Chondrocyte (in vitro differentiated cells): ENCODE data around the gene MCM9. TPM values are rescaled to one million over a fixed set of nuclear protein-coding genes. Genes with fewer than 3 reads are reported as not detected.

Source experiments
- DNase-seq: peaks from one replicate; pipeline ENCODE4 v3.0.0; 2021; ENCODE audit warnings: mixed read lengths, low spot score
- H3K27ac Mint-ChIP-seq: one replicate; pipeline ENCODE4 v1.8.0; 2021; ENCODE audit warnings: mild to moderate bottlenecking, moderate library complexity, mixed read lengths; ENCODE audit not compliant: unreplicated experiment
- H3K27me3 Mint-ChIP-seq: 2 replicates; pipeline ENCODE4 v1.8.0; 2021; ENCODE audit warnings: low read depth, mixed read lengths
- H3K36me3 Mint-ChIP-seq: 2 replicates; pipeline ENCODE4 v1.8.0; 2021; ENCODE audit warnings: low read depth, mixed read lengths
- H3K4me1 Mint-ChIP-seq: 2 replicates; pipeline ENCODE4 v1.8.0; 2021; ENCODE audit warnings: low read depth, mild to moderate bottlenecking, mixed read lengths
- H3K4me3 Mint-ChIP-seq: one replicate; pipeline ENCODE4 v1.8.0; 2021; ENCODE audit warnings: mild to moderate bottlenecking, moderate library complexity, mixed read lengths; ENCODE audit not compliant: unreplicated experiment
- H3K9me3 Mint-ChIP-seq: 2 replicates; pipeline ENCODE4 v1.8.0; 2021; ENCODE audit warnings: low read depth, mixed read lengths
- total RNA-seq: library from RNA; stranded (reverse); gene quantifications from 3 replicates; pipeline ENCODE4 v1.2.1, GENCODE V29; 2021
- TF ChIP-seq, protein P1 (sequence below): fragments of 200-600 bp; sonication (generic); IDR thresholded peaks from 2 replicates; pipeline ENCODE4 v1.5.0; 2021; ENCODE audit warnings: antibody characterized with exemption, mild to moderate bottlenecking, moderate library complexity

MCM9 gene
- total RNA-seq, 1 donor from 2014 or later: 9.9 TPM

GRCh38 chr6:118829817-118830478 is 105.0 kb downstream of the MCM9 start:
- DNase-seq: no peak
- Mint-ChIP-seq H3K9me3 (peaks cover 2% of the 10 kb centered on the region), H3K4me3 (no peak overlapping the region), H3K4me1 (no peaks in the 10 kb centered on the region), H3K27me3 (no peaks in the 10 kb centered on the region), H3K36me3 (peaks cover 18% of the 10 kb centered on the region), H3K27ac (no peak overlapping the region)
- TF ChIP-seq, protein P1, sequence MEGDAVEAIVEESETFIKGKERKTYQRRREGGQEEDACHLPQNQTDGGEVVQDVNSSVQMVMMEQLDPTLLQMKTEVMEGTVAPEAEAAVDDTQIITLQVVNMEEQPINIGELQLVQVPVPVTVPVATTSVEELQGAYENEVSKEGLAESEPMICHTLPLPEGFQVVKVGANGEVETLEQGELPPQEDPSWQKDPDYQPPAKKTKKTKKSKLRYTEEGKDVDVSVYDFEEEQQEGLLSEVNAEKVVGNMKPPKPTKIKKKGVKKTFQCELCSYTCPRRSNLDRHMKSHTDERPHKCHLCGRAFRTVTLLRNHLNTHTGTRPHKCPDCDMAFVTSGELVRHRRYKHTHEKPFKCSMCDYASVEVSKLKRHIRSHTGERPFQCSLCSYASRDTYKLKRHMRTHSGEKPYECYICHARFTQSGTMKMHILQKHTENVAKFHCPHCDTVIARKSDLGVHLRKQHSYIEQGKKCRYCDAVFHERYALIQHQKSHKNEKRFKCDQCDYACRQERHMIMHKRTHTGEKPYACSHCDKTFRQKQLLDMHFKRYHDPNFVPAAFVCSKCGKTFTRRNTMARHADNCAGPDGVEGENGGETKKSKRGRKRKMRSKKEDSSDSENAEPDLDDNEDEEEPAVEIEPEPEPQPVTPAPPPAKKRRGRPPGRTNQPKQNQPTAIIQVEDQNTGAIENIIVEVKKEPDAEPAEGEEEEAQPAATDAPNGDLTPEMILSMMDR: no peak

GRCh38 chr6:118826096-118826495 is 108.9 kb downstream of the MCM9 start:
- no peaks in the 10 kb centered on the region for H3K4me1 Mint-ChIP-seq
- H3K36me3 Mint-ChIP-seq: peaks cover 35% of the 10 kb centered on the region
- no peak overlapping the region for H3K27ac Mint-ChIP-seq
- peaks cover 5% of the 10 kb centered on the region for H3K9me3 Mint-ChIP-seq
- no peak overlapping the region for H3K4me3 Mint-ChIP-seq
- H3K27me3 Mint-ChIP-seq: no peaks in the 10 kb centered on the region
- TF ChIP-seq, protein P1: no peak
- DNase-seq: no peak

GRCh38 chr6:118825661-118826060 is 109.3 kb downstream of the MCM9 start:
- TF ChIP-seq, protein P1: no peak
- H3K27ac Mint-ChIP-seq: no peak overlapping the region
- peaks cover 8% of the 10 kb centered on the region for H3K9me3 Mint-ChIP-seq
- H3K4me3 Mint-ChIP-seq: no peak overlapping the region
- H3K4me1 Mint-ChIP-seq: no peaks in the 10 kb centered on the region
- no peak for DNase-seq
- no peaks in the 10 kb centered on the region for H3K27me3 Mint-ChIP-seq
- peaks cover 39% of the 10 kb centered on the region for H3K36me3 Mint-ChIP-seq

- H3K4me3 Mint-ChIP-seq: no peak overlapping the region
- H3K4me1 Mint-ChIP-seq: peaks cover 10% of the 10 kb centered on the region
- TF ChIP-seq, protein P1: no peak
- peaks cover 9% of the 10 kb centered on the region for H3K9me3 Mint-ChIP-seq
- H3K27me3 Mint-ChIP-seq: no peaks in the 10 kb centered on the region
- peaks cover 15% of the 10 kb centered on the region for H3K36me3 Mint-ChIP-seq
- no peak for DNase-seq
- H3K27ac Mint-ChIP-seq: no peak overlapping the region
These were observed 119.5 kb downstream of the MCM9 start for GRCh38 chr6:118815495-118815894.

GRCh38 chr6:118813775-118814174 is 121.2 kb downstream of the MCM9 start:
- no peak for DNase-seq
- H3K27ac Mint-ChIP-seq: no peak overlapping the region
- H3K27me3 Mint-ChIP-seq: no peaks in the 10 kb centered on the region
- no peaks in the 10 kb centered on the region for H3K9me3 Mint-ChIP-seq
- H3K4me3 Mint-ChIP-seq: no peak overlapping the region
- peaks cover 10% of the 10 kb centered on the region for H3K4me1 Mint-ChIP-seq
- peaks cover 14% of the 10 kb centered on the region for H3K36me3 Mint-ChIP-seq
- TF ChIP-seq, protein P1: no peak
